Astrocyte (in vitro differentiated cells and primary cell): Measurements from ENCODE around the gene SMIM33. TPM values are rescaled to one million over a fixed set of nuclear protein-coding genes. Genes with fewer than 3 reads are reported as not detected.

Source experiments
- DNase-seq: peaks from one replicate; pipeline ENCODE4 v3.0.0-alpha.2; 2010; ENCODE audit warnings: low read depth
- FAIRE-seq: peaks from 2 replicates; lab custom pipeline; 2011; peaks lifted over from hg19 to GRCh38; lab: Jason Lieb, UNC
- H2AFZ ChIP-seq: 2 replicates; pipeline ENCODE4 v1.6.0; 2012; ENCODE audit warnings: low read depth, low read length, inconsistent platforms
- H3K27ac ChIP-seq: 2 replicates; pipeline ENCODE4 v1.5.1; 2011; ENCODE audit warnings: low read depth, low read length, inconsistent platforms
- H3K27me3 ChIP-seq: 2 replicates; pipeline ENCODE4 v1.6.0; 2011; ENCODE audit warnings: low read length, inconsistent platforms; ENCODE audit not compliant: insufficient read depth
- H3K36me3 ChIP-seq: 2 replicates; pipeline ENCODE4 v1.5.1; 2011; ENCODE audit warnings: low read length, inconsistent platforms; ENCODE audit not compliant: insufficient read depth
- H3K4me1 ChIP-seq: 2 replicates; pipeline ENCODE4 v1.5.1; 2011; ENCODE audit warnings: low read length, inconsistent platforms; ENCODE audit not compliant: insufficient read depth
- H3K4me2 ChIP-seq: 2 replicates; pipeline ENCODE4 v1.6.0; 2012; ENCODE audit warnings: low read length, inconsistent platforms
- H3K4me3 ChIP-seq: 2 replicates; pipeline ENCODE4 v1.5.1; 2011; ENCODE audit warnings: low read depth, mild to moderate bottlenecking, low read length, inconsistent platforms; ENCODE audit not compliant: insufficient read depth
- H3K79me2 ChIP-seq: 2 replicates; pipeline ENCODE4 v1.6.0; 2012; ENCODE audit warnings: mild to moderate bottlenecking, low read length, inconsistent platforms; ENCODE audit not compliant: insufficient read depth
- H3K9ac ChIP-seq: 2 replicates; pipeline ENCODE4 v1.6.0; 2012; ENCODE audit warnings: mild to moderate bottlenecking, low read length, inconsistent platforms
- H3K9me3 ChIP-seq: 2 replicates; pipeline ENCODE4 v1.5.1; 2012; ENCODE audit warnings: low read depth, mild to moderate bottlenecking, low read length, inconsistent platforms; ENCODE audit not compliant: insufficient read depth
- H4K20me1 ChIP-seq: 2 replicates; pipeline ENCODE4 v1.6.0; 2012; ENCODE audit warnings: low read length, inconsistent platforms; ENCODE audit not compliant: insufficient read depth
- H3K27ac Mint-ChIP-seq: one replicate; pipeline ENCODE4 v1.8.0; 2021; ENCODE audit warnings: mild to moderate bottlenecking, mixed read lengths; ENCODE audit not compliant: unreplicated experiment
- H3K27me3 Mint-ChIP-seq: one replicate; pipeline ENCODE4 v1.8.0; 2021; ENCODE audit warnings: low read depth, mixed read lengths; ENCODE audit not compliant: unreplicated experiment
- H3K36me3 Mint-ChIP-seq: one replicate; pipeline ENCODE4 v1.8.0; 2021; ENCODE audit warnings: low read depth, mixed read lengths; ENCODE audit not compliant: unreplicated experiment
- H3K4me1 Mint-ChIP-seq: one replicate; pipeline ENCODE4 v1.8.0; 2021; ENCODE audit warnings: low read depth, mixed read lengths; ENCODE audit not compliant: unreplicated experiment
- H3K4me3 Mint-ChIP-seq: one replicate; pipeline ENCODE4 v1.8.0; 2021; ENCODE audit warnings: mild to moderate bottlenecking, moderate library complexity, mixed read lengths; ENCODE audit not compliant: unreplicated experiment
- H3K9me3 Mint-ChIP-seq: one replicate; pipeline ENCODE4 v1.8.0; 2021; ENCODE audit warnings: mild to moderate bottlenecking, mixed read lengths; ENCODE audit not compliant: unreplicated experiment
- EZH2 ChIP-seq: IDR thresholded peaks from 2 replicates; pipeline ENCODE4 v1.6.1; 2012; ENCODE audit warnings: mild to moderate bottlenecking, low read length, inconsistent platforms; ENCODE audit not compliant: insufficient read depth
- total RNA-seq: library from RNA; stranded (reverse); gene quantifications from 2 replicates; pipeline ENCODE4 v1.2.1, GENCODE V29; 2021
- TF ChIP-seq, protein P1 (sequence below): IDR thresholded peaks from 2 replicates; pipeline ENCODE4 v1.5.1; 2011; ENCODE audit warnings: low read depth, mild to moderate bottlenecking, inconsistent platforms, low read length, moderate library complexity; ENCODE audit not compliant: insufficient read depth

The SMIM33 gene
- total RNA-seq, 1 donor from 2014 or later = not detected

DNA sequence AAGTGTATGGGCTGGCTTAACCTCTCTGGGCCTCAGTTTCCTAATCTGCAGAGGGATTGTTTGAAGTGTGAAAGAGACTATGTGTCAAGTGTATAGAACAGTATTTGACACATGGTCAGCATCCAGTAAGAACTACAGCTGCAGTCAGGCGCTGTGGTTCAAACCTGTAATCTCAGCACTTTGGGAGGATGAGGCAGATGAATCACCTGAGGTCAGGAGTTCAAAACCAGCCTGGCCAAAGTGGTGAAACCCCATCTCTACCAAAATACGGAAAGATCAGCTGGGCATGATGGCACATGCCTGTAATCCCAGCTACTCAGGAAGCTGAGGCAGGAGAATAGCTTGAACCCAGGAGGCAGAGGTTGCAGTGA lies 43.7 kb downstream of the SMIM33 start:
- no peaks in the 10 kb centered on the region for H3K36me3 Mint-ChIP-seq
- TF ChIP-seq, protein P1, sequence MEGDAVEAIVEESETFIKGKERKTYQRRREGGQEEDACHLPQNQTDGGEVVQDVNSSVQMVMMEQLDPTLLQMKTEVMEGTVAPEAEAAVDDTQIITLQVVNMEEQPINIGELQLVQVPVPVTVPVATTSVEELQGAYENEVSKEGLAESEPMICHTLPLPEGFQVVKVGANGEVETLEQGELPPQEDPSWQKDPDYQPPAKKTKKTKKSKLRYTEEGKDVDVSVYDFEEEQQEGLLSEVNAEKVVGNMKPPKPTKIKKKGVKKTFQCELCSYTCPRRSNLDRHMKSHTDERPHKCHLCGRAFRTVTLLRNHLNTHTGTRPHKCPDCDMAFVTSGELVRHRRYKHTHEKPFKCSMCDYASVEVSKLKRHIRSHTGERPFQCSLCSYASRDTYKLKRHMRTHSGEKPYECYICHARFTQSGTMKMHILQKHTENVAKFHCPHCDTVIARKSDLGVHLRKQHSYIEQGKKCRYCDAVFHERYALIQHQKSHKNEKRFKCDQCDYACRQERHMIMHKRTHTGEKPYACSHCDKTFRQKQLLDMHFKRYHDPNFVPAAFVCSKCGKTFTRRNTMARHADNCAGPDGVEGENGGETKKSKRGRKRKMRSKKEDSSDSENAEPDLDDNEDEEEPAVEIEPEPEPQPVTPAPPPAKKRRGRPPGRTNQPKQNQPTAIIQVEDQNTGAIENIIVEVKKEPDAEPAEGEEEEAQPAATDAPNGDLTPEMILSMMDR = no peak
- TF ChIP-seq EZH2 = no peak
- no peak overlapping the region for H3K27ac ChIP-seq
- no peaks in the 10 kb centered on the region for H3K36me3 ChIP-seq
- H3K4me1 Mint-ChIP-seq = peaks cover 4% of the 10 kb centered on the region
- no peak overlapping the region for H3K4me3 ChIP-seq
- no peak overlapping the region for H3K4me2 ChIP-seq
- FAIRE-seq (no peak), DNase-seq (no peak)
- peaks cover 5% of the 10 kb centered on the region for H3K9me3 Mint-ChIP-seq
- no peaks in the 10 kb centered on the region for H3K79me2 ChIP-seq
- no peak overlapping the region for H3K27ac Mint-ChIP-seq
- H3K4me1 ChIP-seq = peaks cover 5% of the 10 kb centered on the region
- H2AFZ ChIP-seq = no peak overlapping the region
- no peaks in the 10 kb centered on the region for H3K9me3 ChIP-seq
- no peaks in the 10 kb centered on the region for H4K20me1 ChIP-seq
- H3K27me3 ChIP-seq = no peaks in the 10 kb centered on the region
- peaks cover 5% of the 10 kb centered on the region for H3K27me3 Mint-ChIP-seq
- H3K9ac ChIP-seq = no peak overlapping the region
- no peak overlapping the region for H3K4me3 Mint-ChIP-seq

DNA sequence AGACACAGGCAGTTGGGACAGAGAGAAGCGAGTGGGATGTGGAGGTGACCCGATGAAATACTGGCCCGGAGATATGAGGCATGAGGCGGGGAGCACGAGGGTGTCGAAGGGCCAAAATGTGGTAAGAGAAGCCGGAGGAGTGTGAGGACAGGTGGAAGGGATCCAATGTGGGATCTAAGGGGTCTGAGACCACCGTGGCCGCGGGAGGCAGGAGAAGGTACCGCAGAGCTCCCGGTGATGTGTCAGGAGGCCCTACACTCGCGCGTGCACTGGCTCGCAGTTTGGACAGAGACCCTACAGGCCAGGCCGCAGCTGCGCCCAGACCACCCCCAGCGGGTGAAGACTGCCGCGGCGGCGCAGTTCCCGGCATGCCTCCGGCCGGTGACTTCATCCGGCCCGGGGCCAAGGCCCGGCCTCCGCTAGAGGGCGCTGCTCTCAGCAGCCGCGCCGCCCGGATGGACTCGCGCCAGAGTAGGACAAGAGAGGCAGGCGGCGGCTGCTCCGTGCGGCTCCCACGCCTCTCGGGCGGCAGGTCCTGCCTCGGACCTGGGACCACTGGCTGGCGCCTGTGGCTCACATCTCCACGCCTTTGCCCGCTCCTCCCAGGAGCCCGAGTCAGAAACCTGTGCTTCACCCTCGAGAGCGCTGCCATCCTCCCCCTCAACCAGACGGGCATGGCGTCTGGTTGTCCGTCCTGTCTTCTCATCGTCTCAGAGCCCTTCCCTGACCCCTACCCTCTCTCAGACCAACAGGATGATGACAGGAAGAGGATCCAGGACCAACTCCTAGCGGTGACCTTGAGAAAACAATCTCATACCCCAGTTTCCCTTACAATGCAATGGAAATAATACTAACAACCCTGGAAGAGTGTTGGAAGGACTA lies 47.1 kb downstream of the SMIM33 start:
- Mint-ChIP-seq H3K4me1 (peaks cover 2% of the 10 kb centered on the region), H3K27me3 (peaks cover 5% of the 10 kb centered on the region), H3K9me3 (no peaks in the 10 kb centered on the region), H3K27ac (peak overlapping the region; percentile 56), H3K36me3 (no peaks in the 10 kb centered on the region), H3K4me3 (peak overlapping the region; percentile 70)
- Histone ChIP-seq H3K27me3 (no peaks in the 10 kb centered on the region), H3K36me3 (no peaks in the 10 kb centered on the region), H3K9ac (peak overlapping the region; percentile 82), H3K4me2 (peak overlapping the region; percentile 91), H3K4me3 (peak overlapping the region; percentile 79), H3K27ac (peak overlapping the region; percentile 74), H3K79me2 (no peaks in the 10 kb centered on the region), H3K4me1 (peaks cover 5% of the 10 kb centered on the region), H3K9me3 (no peaks in the 10 kb centered on the region), H4K20me1 (no peaks in the 10 kb centered on the region), H2AFZ (peak overlapping the region; percentile 99)
- DNase-seq (peak; percentile 53), FAIRE-seq (no peak)
- TF ChIP-seq, protein P1 = peak; percentile 63
- no peak for TF ChIP-seq EZH2

Other genes with a start within 250 kb of the SMIM33 start
- 126 and 134 TPM in 2 replicates for gene MATR3, start 177.3 kb upstream of the SMIM33 start, total RNA-seq
- gene PAIP2, start 129.2 kb upstream of the SMIM33 start, total RNA-seq = 64.2 and 75.3 TPM in 2 replicates
- gene SLC23A1, start 87.7 kb upstream of the SMIM33 start, total RNA-seq = not detected in 2 replicates
- gene MZB1, start 81.1 kb upstream of the SMIM33 start, total RNA-seq = 0.22 TPM in 1 of 2 replicates, not detected in the other
- gene PROB1, start 75.9 kb upstream of the SMIM33 start, total RNA-seq = 0.59 and 0.60 TPM in 2 replicates
- gene SPATA24, start 66.9 kb upstream of the SMIM33 start, total RNA-seq = 4.5 and 5.2 TPM in 2 replicates
- 18.8 and 21.4 TPM in 2 replicates for gene DNAJC18, start 31.5 kb upstream of the SMIM33 start, total RNA-seq
- 0.96 and 1.00 TPM in 2 replicates for gene ECSCR, start 8.3 kb upstream of the SMIM33 start, total RNA-seq
- gene STING1, start 11.8 kb downstream of the SMIM33 start, total RNA-seq = 1.8 and 3.3 TPM in 2 replicates
- 161 and 169 TPM in 2 replicates for gene UBE2D2, start 90.3 kb downstream of the SMIM33 start, total RNA-seq
- 151 and 185 TPM in 2 replicates for gene CXXC5, start 177.3 kb downstream of the SMIM33 start, total RNA-seq